MCF 10A (cell line): ENCODE results near the gene SPI1. TPM values are rescaled to one million over a fixed set of nuclear protein-coding genes. Genes with fewer than 3 reads are reported as not detected.

Experiments used
- BruUV-seq: library from RNA; stranded (reverse); fragments of 400-500 nt; replicated peaks from 2 replicates; lab custom pipeline; 2021; lab: Mats Ljungman, UMichigan
- CTCF ChIA-PET: fragments of 300-600 bp; sonication (Branson Sonifier 250); formaldehyde crosslinking; extraction: SDS; loops from one replicate; lab custom pipeline; 2021; ENCODE audit warnings: antibody characterized with exemption, inconsistent platforms; lab: Yijun Ruan, JAX
- POLR2A ChIA-PET: fragments of 300-600, 350-650 bp; sonication (Branson Sonifier 250); formaldehyde crosslinking; extraction: SDS; loops from one replicate; lab custom pipeline; 2020; ENCODE audit warnings: antibody characterized with exemption, inconsistent platforms; lab: Yijun Ruan, JAX
- DNase-seq: peaks from one replicate; pipeline ENCODE4 v3.0.0-alpha.2; 2018; ENCODE audit not compliant: unreplicated experiment
- H3K27ac Mint-ChIP-seq: one replicate; pipeline ENCODE4 v1.8.0; 2022; ENCODE audit warnings: mild to moderate bottlenecking, low read depth, mixed read lengths; ENCODE audit not compliant: unreplicated experiment
- H3K27me3 Mint-ChIP-seq: one replicate; pipeline ENCODE4 v1.8.0; 2022; ENCODE audit warnings: mixed read lengths; ENCODE audit not compliant: insufficient read depth, unreplicated experiment
- H3K36me3 Mint-ChIP-seq: one replicate; pipeline ENCODE4 v1.8.0; 2022; ENCODE audit warnings: mild to moderate bottlenecking, moderate library complexity, mixed read lengths; ENCODE audit not compliant: insufficient read depth, unreplicated experiment
- H3K4me1 Mint-ChIP-seq: one replicate; pipeline ENCODE4 v1.8.0; 2022; ENCODE audit warnings: mixed read lengths; ENCODE audit not compliant: insufficient read depth, unreplicated experiment
- H3K4me3 Mint-ChIP-seq: one replicate; pipeline ENCODE4 v1.8.0; 2022; ENCODE audit warnings: mild to moderate bottlenecking, moderate library complexity, mixed read lengths; ENCODE audit not compliant: unreplicated experiment
- H3K9me3 Mint-ChIP-seq: one replicate; pipeline ENCODE4 v1.8.0; 2022; ENCODE audit warnings: mixed read lengths; ENCODE audit not compliant: unreplicated experiment
- intact Hi-C: fragments of 100-400 bp; cut with micrococcal nuclease; formaldehyde crosslinking; loops from 2 replicates; pipeline ENCODE4 v1.14.1; 2022
- total RNA-seq: library from RNA; stranded (reverse); gene quantifications from 2 replicates; pipeline ENCODE4 v1.2.3, GENCODE V29; 2022
- TF ChIP-seq, protein P1 (sequence below): fragments of 200-600 bp; IDR thresholded peaks from one replicate; pipeline ENCODE4 v1.8.0; 2022; ENCODE audit warnings: antibody characterized with exemption, mild to moderate bottlenecking; ENCODE audit not compliant: unreplicated experiment

SPI1 gene
- total RNA-seq, 1 experiment from 2014 or later, result not detected

DNA sequence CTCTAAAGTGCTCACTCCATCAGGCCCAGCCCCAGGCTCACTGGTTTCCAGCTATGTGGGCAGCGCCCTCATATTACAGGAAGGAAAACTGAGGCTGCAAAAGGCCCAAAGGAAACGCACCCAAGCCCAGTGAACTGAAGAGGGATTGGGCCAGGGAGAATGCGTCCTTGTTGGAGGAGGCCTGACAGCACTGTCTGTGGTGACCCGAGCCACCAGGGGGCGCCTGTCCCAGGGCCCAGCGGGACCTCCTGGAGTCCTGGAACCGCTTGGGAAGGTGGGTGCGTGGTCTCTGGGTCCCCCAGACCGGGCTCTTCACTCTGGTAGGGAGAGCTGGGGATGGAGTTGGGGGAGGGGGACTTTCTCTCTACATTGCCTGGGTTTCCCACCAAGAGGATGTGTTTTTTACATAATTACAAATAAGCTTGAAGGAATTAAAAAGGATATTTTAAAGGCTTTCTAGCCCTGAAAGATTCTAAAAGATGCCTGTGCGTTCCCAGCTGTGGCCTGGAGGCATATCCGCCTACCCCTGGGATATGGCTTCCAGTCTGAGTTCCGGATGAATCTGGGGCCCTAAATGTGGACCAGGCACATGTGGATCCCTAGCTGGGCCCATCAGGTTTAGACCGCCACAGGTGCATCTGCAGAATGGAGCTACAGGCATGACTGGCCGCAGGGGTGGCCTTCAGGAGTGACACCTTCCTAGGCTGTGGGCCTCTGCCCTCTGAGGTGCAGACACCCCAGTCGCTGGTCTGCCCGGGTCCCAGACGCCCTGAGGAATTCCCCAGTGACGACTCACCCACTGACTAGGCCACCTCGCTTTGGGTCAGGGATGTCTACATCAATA, 4.2 kb downstream of the SPI1 start:
- H3K27ac Mint-ChIP-seq, result no peak overlapping the region
- POLR2A ChIA-PET, result interaction anchor here (0.6 to 1.2 kb wide), 5 partner anchors 10 to 439 kb away, joined by 3 to 5 read pairs (median 3); no protein-coding TSS in a partner anchor
- H3K36me3 Mint-ChIP-seq, result no peaks in the 10 kb centered on the region
- intact Hi-C loops, result loop anchor here (1.0 kb wide), 2 partner anchors 34 to 80 kb away; partner anchors contain the start of gene SLC39A13
- CTCF ChIA-PET, result interaction anchor here (0.5 to 3.5 kb wide), 63 partner anchors 9 to 932 kb away, joined by 3 to 38 read pairs (median 4); partner anchors contain the start of genes PSMC3 and SLC39A13
- peaks cover 8% of the 10 kb centered on the region for H3K27me3 Mint-ChIP-seq
- TF ChIP-seq, protein P1, sequence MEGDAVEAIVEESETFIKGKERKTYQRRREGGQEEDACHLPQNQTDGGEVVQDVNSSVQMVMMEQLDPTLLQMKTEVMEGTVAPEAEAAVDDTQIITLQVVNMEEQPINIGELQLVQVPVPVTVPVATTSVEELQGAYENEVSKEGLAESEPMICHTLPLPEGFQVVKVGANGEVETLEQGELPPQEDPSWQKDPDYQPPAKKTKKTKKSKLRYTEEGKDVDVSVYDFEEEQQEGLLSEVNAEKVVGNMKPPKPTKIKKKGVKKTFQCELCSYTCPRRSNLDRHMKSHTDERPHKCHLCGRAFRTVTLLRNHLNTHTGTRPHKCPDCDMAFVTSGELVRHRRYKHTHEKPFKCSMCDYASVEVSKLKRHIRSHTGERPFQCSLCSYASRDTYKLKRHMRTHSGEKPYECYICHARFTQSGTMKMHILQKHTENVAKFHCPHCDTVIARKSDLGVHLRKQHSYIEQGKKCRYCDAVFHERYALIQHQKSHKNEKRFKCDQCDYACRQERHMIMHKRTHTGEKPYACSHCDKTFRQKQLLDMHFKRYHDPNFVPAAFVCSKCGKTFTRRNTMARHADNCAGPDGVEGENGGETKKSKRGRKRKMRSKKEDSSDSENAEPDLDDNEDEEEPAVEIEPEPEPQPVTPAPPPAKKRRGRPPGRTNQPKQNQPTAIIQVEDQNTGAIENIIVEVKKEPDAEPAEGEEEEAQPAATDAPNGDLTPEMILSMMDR, result peak; percentile 93
- H3K9me3 Mint-ChIP-seq, result no peaks in the 10 kb centered on the region
- peaks cover 9% of the 10 kb centered on the region for H3K4me1 Mint-ChIP-seq
- BruUV-seq, result no TSS peak
- DNase-seq, result peak; percentile 74
- H3K4me3 Mint-ChIP-seq, result no peak overlapping the region

DNA sequence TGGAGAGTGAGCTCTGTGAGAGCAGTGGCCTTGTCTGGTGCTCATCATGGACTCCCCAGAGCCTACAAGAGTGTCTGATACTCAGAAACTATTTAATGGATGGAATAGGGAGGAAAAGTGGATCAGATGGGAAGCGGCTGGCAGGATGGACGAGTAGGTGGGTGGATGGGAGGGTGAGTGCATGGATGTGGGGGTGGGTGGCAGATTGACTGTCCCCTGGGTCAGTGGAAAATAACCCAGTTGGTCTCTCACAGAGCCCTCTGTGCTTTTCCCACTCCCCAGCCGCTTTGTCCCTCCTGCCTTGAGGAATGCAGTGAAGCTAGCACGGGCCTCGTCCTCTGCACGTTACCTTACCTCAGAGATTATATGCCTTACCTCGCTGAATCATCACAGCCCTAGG, 5.9 kb downstream of the SPI1 start:
- Mint-ChIP-seq H3K27me3 (peaks cover 12% of the 10 kb centered on the region), H3K4me1 (peaks cover 9% of the 10 kb centered on the region), H3K36me3 (no peaks in the 10 kb centered on the region), H3K9me3 (no peaks in the 10 kb centered on the region), H3K4me3 (no peak overlapping the region), H3K27ac (no peak overlapping the region)
- ChIA-PET POLR2A (interaction anchor here (0.8 kb wide), 1 partner anchor 158 kb away, joined by 4 read pairs; the partner anchor contains the start of gene DDB2), CTCF (interaction anchor here (0.6 to 3.5 kb wide), 13 partner anchors 10 to 240 kb away, joined by 3 to 38 read pairs (median 7); partner anchors contain the start of gene SLC39A13)
- TF ChIP-seq, protein P1, result no peak
- no TSS peak for BruUV-seq
- DNase-seq, result no peak
- intact Hi-C loops, result no loop called here

DNA sequence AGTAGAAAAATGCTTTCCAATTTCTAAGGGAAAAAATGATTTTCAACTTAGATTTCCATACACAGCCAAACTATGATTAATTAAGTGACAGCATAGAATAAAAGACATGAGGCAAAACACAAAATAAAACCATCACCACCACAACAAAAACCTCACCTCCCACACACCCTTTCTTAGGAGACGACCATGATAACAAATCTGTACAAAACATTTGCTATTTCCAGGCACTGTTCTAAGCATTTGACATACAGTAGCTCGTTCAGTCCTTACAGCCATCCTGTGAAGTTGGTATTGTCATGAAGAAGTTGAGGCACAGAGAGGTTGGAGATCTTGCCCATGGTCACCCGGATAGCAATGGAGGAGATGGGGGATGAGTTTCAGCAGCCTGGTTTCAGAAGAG, 8.7 kb downstream of the SPI1 start:
- CTCF ChIA-PET, result interaction anchor here (0.6 kb wide), 1 partner anchor 616 kb away, joined by 3 read pairs; no protein-coding TSS in a partner anchor
- Mint-ChIP-seq H3K27me3 (peaks cover 26% of the 10 kb centered on the region), H3K9me3 (no peaks in the 10 kb centered on the region), H3K36me3 (no peaks in the 10 kb centered on the region), H3K4me1 (no peaks in the 10 kb centered on the region), H3K27ac (no peak overlapping the region), H3K4me3 (no peak overlapping the region)
- no peak for DNase-seq
- TF ChIP-seq, protein P1, result no peak
- no TSS peak for BruUV-seq
- POLR2A ChIA-PET, result interaction anchor here (0.6 kb wide), 1 partner anchor 146 kb away, joined by 4 read pairs; no protein-coding TSS in a partner anchor
- intact Hi-C loops, result no loop called here

DNA sequence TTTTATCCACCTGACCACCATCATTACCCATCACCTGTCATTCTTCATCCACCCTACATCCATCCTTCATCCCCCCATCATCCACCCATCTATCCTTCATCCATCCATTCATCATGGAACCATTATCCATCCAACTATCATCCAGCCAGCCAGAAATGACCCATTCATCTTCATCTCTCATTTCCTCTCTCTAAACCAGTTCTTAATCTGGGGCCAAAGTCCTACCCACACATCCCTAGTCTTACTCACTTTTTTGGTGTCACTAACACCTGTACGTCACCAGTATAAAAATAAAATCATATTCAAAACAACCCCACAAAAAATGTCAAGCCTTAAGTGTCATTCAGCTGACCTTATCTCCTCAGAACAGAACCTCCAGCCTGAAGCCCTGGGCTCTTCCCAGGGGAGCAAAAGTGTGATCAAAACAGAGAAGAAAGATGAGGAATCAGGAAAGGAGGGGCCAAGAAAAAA, 12.3 kb downstream of the SPI1 start:
- Mint-ChIP-seq H3K27ac (no peak overlapping the region), H3K27me3 (peaks cover 26% of the 10 kb centered on the region), H3K4me1 (no peaks in the 10 kb centered on the region), H3K4me3 (no peak overlapping the region), H3K36me3 (no peaks in the 10 kb centered on the region), H3K9me3 (no peaks in the 10 kb centered on the region)
- intact Hi-C loops, result no loop called here
- no peak for DNase-seq
- TF ChIP-seq, protein P1, result no peak
- no TSS peak for BruUV-seq
- ChIA-PET CTCF (no interaction called here), POLR2A (interaction anchor here (0.7 kb wide), 1 partner anchor 117 kb away, joined by 3 read pairs; the partner anchor contains the start of gene ACP2)
